GM10266 (cell line): ENCODE results near the gene CAPN7.

Experiments
- DNase-seq: peaks from one replicate; pipeline ENCODE4 v3.0.0; 2012; ENCODE audit errors: extremely low spot score
- TF ChIP-seq, protein P1 (sequence below): IDR thresholded peaks from 2 replicates; pipeline ENCODE4 v1.5.1; 2012; ENCODE audit warnings: mild to moderate bottlenecking, low read depth; ENCODE audit not compliant: control insufficient read depth, insufficient read depth; ENCODE audit errors: missing control alignments

Gene CAPN7

DNA sequence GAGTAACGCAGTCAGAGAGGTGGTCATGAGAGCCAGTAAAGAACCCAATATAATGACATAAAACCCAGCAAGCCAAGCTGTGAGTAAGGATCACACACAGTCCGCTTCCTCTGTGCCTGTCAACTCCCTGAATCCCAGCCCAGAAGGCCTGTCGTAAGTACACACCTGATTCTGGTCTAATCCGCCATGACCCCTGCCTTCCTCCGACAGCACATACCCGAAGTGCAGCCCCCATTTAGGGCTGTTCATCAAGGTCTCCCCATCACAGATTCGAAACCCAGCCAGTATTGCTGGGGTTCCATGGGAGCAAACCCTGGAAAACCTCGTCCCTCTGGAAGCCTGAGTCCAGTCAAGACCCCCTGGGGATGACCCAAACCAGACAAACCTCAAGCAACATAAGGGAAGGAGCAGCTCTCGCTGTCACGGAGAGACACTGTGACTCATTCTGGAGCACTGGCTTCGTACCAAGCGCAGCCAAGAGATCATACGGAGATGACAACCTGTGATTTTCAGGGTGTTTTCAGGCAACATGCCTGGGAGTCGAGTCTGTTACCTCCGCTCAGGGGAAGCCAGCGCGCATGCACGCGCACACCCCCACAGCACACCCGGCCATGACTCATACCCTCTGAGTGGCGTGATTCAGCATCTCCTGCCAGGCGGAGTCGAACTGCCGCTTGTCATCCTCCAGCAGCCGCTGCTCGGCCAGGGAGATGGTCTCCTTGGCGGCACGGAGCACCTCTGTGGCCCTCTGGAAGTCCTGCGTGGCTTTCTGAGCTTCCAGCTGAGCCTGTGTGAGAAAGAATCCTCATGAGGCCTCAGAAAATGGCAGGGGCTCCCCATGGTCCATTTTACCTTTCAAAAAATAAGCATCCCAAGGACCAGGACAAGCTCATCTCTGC is 63.3 kb downstream of the CAPN7 start:
- TF ChIP-seq, protein P1, sequence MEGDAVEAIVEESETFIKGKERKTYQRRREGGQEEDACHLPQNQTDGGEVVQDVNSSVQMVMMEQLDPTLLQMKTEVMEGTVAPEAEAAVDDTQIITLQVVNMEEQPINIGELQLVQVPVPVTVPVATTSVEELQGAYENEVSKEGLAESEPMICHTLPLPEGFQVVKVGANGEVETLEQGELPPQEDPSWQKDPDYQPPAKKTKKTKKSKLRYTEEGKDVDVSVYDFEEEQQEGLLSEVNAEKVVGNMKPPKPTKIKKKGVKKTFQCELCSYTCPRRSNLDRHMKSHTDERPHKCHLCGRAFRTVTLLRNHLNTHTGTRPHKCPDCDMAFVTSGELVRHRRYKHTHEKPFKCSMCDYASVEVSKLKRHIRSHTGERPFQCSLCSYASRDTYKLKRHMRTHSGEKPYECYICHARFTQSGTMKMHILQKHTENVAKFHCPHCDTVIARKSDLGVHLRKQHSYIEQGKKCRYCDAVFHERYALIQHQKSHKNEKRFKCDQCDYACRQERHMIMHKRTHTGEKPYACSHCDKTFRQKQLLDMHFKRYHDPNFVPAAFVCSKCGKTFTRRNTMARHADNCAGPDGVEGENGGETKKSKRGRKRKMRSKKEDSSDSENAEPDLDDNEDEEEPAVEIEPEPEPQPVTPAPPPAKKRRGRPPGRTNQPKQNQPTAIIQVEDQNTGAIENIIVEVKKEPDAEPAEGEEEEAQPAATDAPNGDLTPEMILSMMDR = no peak
- DNase-seq = peak; percentile 78

DNA sequence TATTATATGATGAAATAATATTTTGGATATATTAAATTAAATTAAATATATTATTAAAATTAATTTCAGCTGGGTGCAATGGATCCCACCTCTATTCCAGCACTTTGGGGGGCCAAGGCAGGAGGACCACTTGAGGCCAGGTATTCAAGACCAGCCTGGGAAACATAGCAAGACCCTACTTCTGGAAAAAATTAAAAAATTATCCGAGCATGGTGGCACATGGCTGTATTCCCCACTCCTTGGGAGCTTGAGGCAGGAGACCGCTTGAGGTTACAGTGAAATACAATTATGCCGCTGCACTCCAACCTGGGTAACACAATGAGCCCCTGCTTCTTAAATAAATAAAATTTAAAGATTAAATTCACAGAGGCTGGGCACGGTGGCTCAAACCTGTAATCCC is 65.0 kb downstream of the CAPN7 start:
- DNase-seq = no peak

DNA sequence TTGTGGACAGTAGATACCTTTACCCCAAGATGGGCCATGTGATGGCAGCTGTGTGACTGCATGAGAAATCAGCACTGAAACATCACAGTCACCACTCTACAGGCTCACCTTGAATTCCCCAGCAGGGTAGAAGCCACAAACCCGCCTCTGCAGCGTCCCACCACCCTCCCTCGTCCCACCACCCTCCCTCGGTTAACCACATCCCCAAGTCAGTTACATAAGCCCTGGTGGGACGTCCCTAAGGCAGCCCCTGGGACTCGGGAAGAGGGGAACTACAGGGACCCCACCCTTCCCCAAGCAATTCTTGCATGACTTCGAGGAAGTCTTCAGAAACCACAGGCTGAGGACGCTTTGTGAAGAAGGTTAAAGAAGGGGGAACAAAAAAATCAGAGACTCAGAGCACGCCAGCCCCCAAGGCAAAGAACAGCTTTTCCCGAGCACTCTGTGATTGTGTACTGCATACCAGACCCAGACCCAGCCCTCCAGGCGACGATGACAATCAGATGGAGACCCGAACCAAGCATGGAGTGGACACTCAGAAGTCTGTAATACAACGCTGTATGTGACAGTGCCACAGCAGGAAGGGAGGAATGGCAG is 65.8 kb downstream of the CAPN7 start:
- TF ChIP-seq, protein P1 = no peak
- peak; percentile 63 for DNase-seq

More for the DNA sequence above, 65.0 kb downstream of the CAPN7 start:
- TF ChIP-seq, protein P1 = no peak

DNA sequence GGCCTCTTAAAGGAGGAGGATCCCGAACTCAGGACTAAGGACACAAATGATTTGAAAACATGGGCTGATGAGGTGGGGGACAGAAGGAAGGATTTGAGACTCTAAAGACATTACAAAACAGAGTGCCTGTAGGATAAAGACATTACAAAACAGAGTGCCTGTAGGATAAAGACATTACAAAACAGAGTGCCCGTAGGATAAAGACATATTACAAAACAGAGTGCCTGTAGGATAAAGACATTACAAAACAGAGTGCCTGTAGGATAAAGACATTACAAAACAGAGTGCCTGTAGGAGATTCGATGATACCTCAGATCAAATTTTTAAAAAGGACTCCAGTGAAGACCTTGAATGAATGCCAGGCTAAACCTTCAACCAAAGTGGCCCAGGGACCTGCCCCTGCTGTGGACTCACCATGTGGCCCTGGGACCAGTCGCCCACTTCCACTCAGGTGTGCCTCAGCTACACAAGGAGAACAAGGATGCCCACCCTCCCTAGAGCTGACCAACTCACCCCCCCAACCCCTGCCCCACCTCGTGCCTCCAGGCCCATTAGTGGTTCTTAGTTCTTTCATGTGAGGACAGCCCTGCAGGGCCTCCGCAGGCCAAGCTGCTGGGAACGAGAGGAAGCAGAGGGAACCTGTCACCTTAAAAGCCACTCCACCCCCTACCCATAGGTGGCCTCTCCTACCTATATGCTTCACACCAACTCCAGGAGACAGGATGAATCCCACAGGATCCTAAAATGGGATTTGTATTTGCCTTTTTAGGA is 66.6 kb downstream of the CAPN7 start:
- DNase-seq = no peak
- TF ChIP-seq, protein P1 = no peak

DNA sequence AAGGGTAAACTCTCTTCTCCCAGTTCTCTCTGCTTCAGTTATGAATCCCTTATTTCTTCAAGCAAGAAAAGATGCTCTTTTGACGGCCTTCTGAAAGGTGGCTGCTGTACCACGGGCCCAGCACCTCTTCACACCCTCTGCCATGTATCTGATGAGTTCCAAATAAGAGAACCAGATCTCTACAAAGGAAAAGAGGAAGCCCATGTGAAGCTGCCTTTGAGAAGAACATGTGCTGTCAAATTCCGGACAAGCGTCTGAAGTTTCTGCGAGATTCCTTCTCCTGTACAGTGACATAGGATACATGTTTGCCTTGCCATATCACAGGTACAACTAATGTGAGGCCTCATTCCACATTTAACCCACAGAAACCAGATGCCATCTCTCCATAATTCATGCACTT is 67.2 kb downstream of the CAPN7 start:
- TF ChIP-seq, protein P1 = no peak
- no peak for DNase-seq

DNA sequence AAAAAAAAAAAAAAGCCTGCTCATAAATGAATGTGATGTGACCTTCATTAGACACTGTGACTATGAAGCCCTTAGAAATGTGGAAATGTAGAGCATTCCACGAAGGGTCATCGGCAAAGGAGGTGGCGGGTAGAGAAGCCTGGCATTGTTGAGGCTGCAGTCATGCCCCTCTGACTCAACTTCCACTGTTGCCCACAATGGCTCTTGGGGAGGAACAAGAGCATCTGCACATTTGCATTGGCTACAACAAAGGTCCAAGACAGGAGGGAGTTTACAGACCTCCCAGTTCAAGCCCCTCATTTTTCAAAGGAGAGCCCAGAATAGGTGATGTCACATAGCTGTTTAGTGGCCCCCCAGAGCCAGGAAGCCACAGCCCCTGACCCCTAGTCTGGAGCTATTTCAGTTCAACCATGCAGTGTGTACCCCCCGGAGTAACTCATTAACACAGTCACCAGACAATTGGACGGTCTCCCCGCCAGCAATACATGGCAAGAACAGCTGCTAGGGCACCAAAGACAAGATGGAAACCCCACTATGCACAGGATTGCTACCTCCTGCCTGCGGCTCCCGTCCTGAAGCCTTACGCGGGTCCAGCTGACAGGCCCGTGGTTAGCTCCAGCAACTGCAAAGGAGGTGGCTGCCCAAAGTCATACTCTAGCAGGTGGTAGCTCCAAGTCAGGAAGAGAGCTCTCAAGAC is 70.1 kb downstream of the CAPN7 start:
- DNase-seq = no peak
- TF ChIP-seq, protein P1 = no peak
